Neural cell (in vitro differentiated cells): ENCODE results near the gene FCHO2.
"Not testable (repeated sequence)": the region's sequence is repeated elsewhere in the genome, so short reads cannot be mapped to it uniquely, and the experiment has no call there.

Experiments used
- CTCF ChIP-seq: fragments of 450-650 bp; IDR thresholded peaks from 2 replicates; pipeline ENCODE4 v1.5.1; 2014; ENCODE audit warnings: antibody characterized with exemption, mild to moderate bottlenecking, moderate library complexity; ENCODE audit not compliant: poor library complexity, severe bottlenecking
- EP300 ChIP-seq: fragments of 450-650 bp; conservative IDR thresholded peaks from 2 replicates; pipeline ENCODE4 v1.6.1; 2014; ENCODE audit warnings: antibody characterized with exemption, mild to moderate bottlenecking, moderate library complexity; ENCODE audit not compliant: poor library complexity, severe bottlenecking
- POLR2AphosphoS5 ChIP-seq: IDR thresholded peaks from 2 replicates; pipeline ENCODE4 v1.6.1; 2012
- REST ChIP-seq: IDR thresholded peaks from 2 replicates; pipeline ENCODE4 v1.6.1; 2012; ENCODE audit warnings: borderline replicate concordance
- SMC3 ChIP-seq: fragments of 450-650 bp; conservative IDR thresholded peaks from 2 replicates; pipeline ENCODE4 v1.6.1; 2014; ENCODE audit warnings: antibody characterized with exemption, mild to moderate bottlenecking, moderate library complexity; ENCODE audit not compliant: poor library complexity

DNA sequence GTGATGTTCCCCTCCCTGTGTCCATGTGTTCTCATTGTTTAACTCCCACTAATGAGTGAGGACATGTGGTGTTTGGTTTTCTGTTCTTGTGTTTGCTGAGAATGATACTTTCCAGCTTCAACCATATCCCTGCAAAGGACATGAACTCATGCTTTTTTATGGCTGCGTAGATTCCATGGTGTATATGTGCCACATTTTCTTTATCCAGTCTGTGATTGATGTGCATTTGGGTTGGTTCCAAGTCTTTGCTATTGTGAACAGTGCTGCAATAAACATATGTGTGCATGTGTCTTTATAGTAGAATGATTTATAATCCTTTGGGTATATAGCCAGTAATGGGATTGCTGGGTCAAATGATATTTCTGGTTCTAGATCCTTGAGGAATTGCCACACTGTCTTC lies 21.0 kb downstream of the FCHO2 start:
- not testable (repeated sequence) for TF ChIP-seq CTCF, POLR2AphosphoS5, SMC3, REST, EP300
